ENCODE results near the gene ATP2B2. TPM values are rescaled to one million over a fixed set of nuclear protein-coding genes. Genes with fewer than 3 reads are reported as not detected.

The ATP2B2 gene
- total and polyA plus RNA-seq, 9 of the 15 experiments (the other 6 are each of a cell fraction or from before 2014, with no cell fraction given): 0.06 TPM; not detected in 8

DNA sequence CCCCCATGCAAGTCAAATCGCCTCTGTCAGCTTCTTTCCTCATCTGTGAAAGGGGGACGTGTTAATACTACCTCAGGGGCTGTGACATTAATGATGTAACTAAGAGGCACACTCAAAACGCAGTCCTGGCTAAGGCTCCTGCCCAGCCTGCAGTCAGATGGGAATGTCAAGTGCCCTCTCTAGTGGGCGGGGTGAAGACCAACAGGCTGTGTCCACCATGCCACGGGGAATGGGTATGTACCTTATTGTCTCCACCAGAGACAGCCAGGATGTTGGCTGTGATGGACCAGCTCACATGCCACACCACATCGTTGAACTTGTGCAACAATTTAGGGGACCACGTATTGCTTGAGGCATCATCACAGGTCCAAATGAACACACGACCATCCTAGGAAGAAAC lies 201.6 kb downstream of the ATP2B2 start:
- Histone ChIP-seq H3K4me3 (no peak overlapping the region), H3K9me1 (ENCODE audit: control insufficient read depth, insufficient read depth, low read length) (no peaks in the 10 kb centered on the region), H3K9ac (ENCODE audit: insufficient read depth in 1 of 2, low read depth in 2 of 2, low read length in 2 of 2) (no peak overlapping the region), H3K9me3 (replicated peaks; ENCODE audit: control insufficient read depth, insufficient read depth, low read depth, low read length) (no peaks in the 10 kb centered on the region), H3K27ac (ENCODE audit: extremely low read depth, low read depth, low read length) (no peak overlapping the region), H4K20me1 (replicated peaks; ENCODE audit: control insufficient read depth, insufficient read depth, low read length) (no peaks in the 10 kb centered on the region; the same call in none of the 2 replicates), H3K79me2 (ENCODE audit: control insufficient read depth, insufficient read depth, low read length) (peaks cover 3% of the 10 kb centered on the region; the same call in 1 of the 3 replicates), H3K27me3 (ENCODE audit: control insufficient read depth in 2 of 2, insufficient read depth in 2 of 2, low read length in 2 of 2) (no peaks in the 10 kb centered on the region), H3K36me3 (ENCODE audit: control insufficient read depth, insufficient read depth, low read length) (peaks cover 96% of the 10 kb centered on the region), H3K4me2 (ENCODE audit: insufficient read depth, low read length) (no peak overlapping the region), H2AFZ (ENCODE audit: low read depth, low read length) (no peak overlapping the region), H3K4me1 (replicated peaks in 1 of 2; ENCODE audit: control insufficient read depth in 2 of 2, insufficient read depth in 2 of 2, low read length in 2 of 2) (no peaks in the 10 kb centered on the region; a peak in 1 of 5 replicates)
- intact Hi-C loops (cut with micrococcal nuclease): no loop called here
- no TSS peak for BruUV-seq (replicated peaks)
- CTCF ChIA-PET (ENCODE audit: low intra/inter-chr PET ratio): no interaction called here
- no peak for ATAC-seq
- no peak for DNase-seq (ENCODE audit: extremely low read depth in 1 of 4, low spot score in 3 of 4)
- TF ChIP-seq SUPT5H (IDR thresholded peaks at IDR 0.05) (peak; percentile 27; the same call in 1 of the 2 replicates), POLR2A (conservative IDR thresholded peaks at IDR 0.05) (0 out of 2 replicates have a peak, but pooled peaks have one; percentile 16), ZBTB9 (CRISPR knock-in tag; IDR thresholded peaks at IDR 0.05) (no peak), BHLHE40 (IDR thresholded peaks at IDR 0.05; ENCODE audit: low read length) (no peak)
- FAIRE-seq: no peak
- POLR2A ChIA-PET: interaction anchor here (0.5 to 6.9 kb wide), 6 partner anchors 9 to 840 kb away, joined by 3 to 49 read pairs (median 27); partner anchors contain the start of genes GHRL and SEC13
- 79% methylated on average over 8 of the region's 8 CpGs for WGBS (ENCODE audit: insufficient coverage, low coverage, missing lambda C conversion rate)
- in situ Hi-C loops (cut with MboI): loop anchor here (25.0 kb wide), 1 partner anchor 791 kb away; no protein-coding TSS in a partner anchor

- H3K9ac ChIP-seq (ENCODE audit: insufficient read depth in 1 of 2, low read depth in 2 of 2, low read length in 2 of 2): no peak overlapping the region
- no peak overlapping the region for H2AFZ ChIP-seq (ENCODE audit: low read depth, low read length)
- H3K9me3 ChIP-seq (replicated peaks; ENCODE audit: control insufficient read depth, insufficient read depth, low read depth, low read length): no peaks in the 10 kb centered on the region
- DNase-seq (ENCODE audit: extremely low read depth in 1 of 4, low spot score in 3 of 4) (no peak), ATAC-seq (no peak), FAIRE-seq (no peak)
- no peak overlapping the region for H3K4me3 ChIP-seq
- H3K4me1 ChIP-seq (replicated peaks in 1 of 2; ENCODE audit: control insufficient read depth in 2 of 2, insufficient read depth in 2 of 2, low read length in 2 of 2): no peaks in the 10 kb centered on the region; a peak in 1 of 5 replicates
- 94% methylated on average over 9 of the region's 9 CpGs for WGBS (ENCODE audit: insufficient coverage, low coverage, missing lambda C conversion rate)
- intact Hi-C loops (cut with micrococcal nuclease): no loop called here
- no peaks in the 10 kb centered on the region; the same call in none of the 2 replicates for H4K20me1 ChIP-seq (replicated peaks; ENCODE audit: control insufficient read depth, insufficient read depth, low read length)
- H3K4me2 ChIP-seq (ENCODE audit: insufficient read depth, low read length): no peak overlapping the region
- peaks cover 3% of the 10 kb centered on the region; the same call in 1 of the 3 replicates for H3K79me2 ChIP-seq (ENCODE audit: control insufficient read depth, insufficient read depth, low read length)
- ChIA-PET POLR2A (interaction anchor here (0.5 to 6.9 kb wide), 4 partner anchors 9 to 445 kb away, joined by 3 to 49 read pairs (median 32); partner anchors contain the start of genes GHRL and SEC13), CTCF (ENCODE audit: low intra/inter-chr PET ratio) (no interaction called here)
- no peaks in the 10 kb centered on the region for H3K9me1 ChIP-seq (ENCODE audit: control insufficient read depth, insufficient read depth, low read length)
- in situ Hi-C loops (cut with MboI): loop anchor here (25.0 kb wide), 1 partner anchor 791 kb away; no protein-coding TSS in a partner anchor
- peaks cover 92% of the 10 kb centered on the region for H3K36me3 ChIP-seq (ENCODE audit: control insufficient read depth, insufficient read depth, low read length)
- H3K27ac ChIP-seq (ENCODE audit: extremely low read depth, low read depth, low read length): no peak overlapping the region
- BruUV-seq (replicated peaks): no TSS peak
- H3K27me3 ChIP-seq (ENCODE audit: control insufficient read depth in 2 of 2, insufficient read depth in 2 of 2, low read length in 2 of 2): no peaks in the 10 kb centered on the region
- no peak for TF ChIP-seq ZNF146 (CRISPR knock-in tag; IDR thresholded peaks at IDR 0.05; ENCODE audit: unreplicated experiment)
- no peak for TF ChIP-seq PHB2 (IDR thresholded peaks at IDR 0.05; ENCODE audit: low read depth)
- no peak for TF ChIP-seq ZNF407 (IDR thresholded peaks at IDR 0.05; ENCODE audit: low read depth)
- TF ChIP-seq POLR2A (conservative IDR thresholded peaks at IDR 0.05): 0 out of 2 replicates have a peak, but pooled peaks have one; percentile 3
Measured at GRCh38 chr3:10303105-10303504, 202.3 kb downstream of the ATP2B2 start.
